Small intestine (tissue), 7 donors: ENCODE measurements around the gene TCF20. TPM values are rescaled to one million over a fixed set of nuclear protein-coding genes. Genes with fewer than 3 reads are reported as not detected.

Experiments used
- DNase-seq, 2 donors: peaks; one replicate each; pipeline versions ENCODE4 v3.0.0 to v3.0.0-alpha.2; 2013
- FAIRE-seq: peaks from 2 replicates; lab custom pipeline; 2012; peaks lifted over from hg19 to GRCh38; lab: Jason Lieb, UNC
- H3K27ac ChIP-seq, 3 donors: one replicate each; pipeline ENCODE4 v1.5.1; 2013; ENCODE audit warnings: low read length in 2 of 3, mild to moderate bottlenecking in 2 of 3, control low read depth in 1 of 3, inconsistent platforms in 1 of 3, low read depth in 1 of 3, moderate library complexity in 1 of 3
- H3K27me3 ChIP-seq, 3 donors: one replicate each; pipeline ENCODE4 v1.6.1; 2013; ENCODE audit warnings: low read length in 3 of 3, inconsistent platforms in 1 of 3; ENCODE audit not compliant: control insufficient read depth in 3 of 3, insufficient read depth in 3 of 3
- H3K36me3 ChIP-seq, 3 donors: one replicate each; pipeline ENCODE4 v1.6.1; 2013; ENCODE audit warnings: low read length in 3 of 3, inconsistent platforms in 1 of 3, low read depth in 1 of 3, mild to moderate bottlenecking in 1 of 3, moderate library complexity in 1 of 3; ENCODE audit not compliant: control insufficient read depth in 3 of 3, insufficient read depth in 2 of 3
- H3K4me1 ChIP-seq, 3 donors: one replicate each; pipeline ENCODE4 v1.6.1; 2013; ENCODE audit warnings: low read length in 2 of 3, inconsistent platforms in 1 of 3, low read depth in 1 of 3, mild to moderate bottlenecking in 1 of 3, moderate library complexity in 1 of 3; ENCODE audit not compliant: control insufficient read depth in 3 of 3, insufficient read depth in 2 of 3
- H3K4me3 ChIP-seq, 3 donors: one replicate each; pipeline ENCODE4 v1.5.1; 2013; ENCODE audit warnings: low read length in 3 of 3, control low read depth in 1 of 3, inconsistent platforms in 1 of 3, low read depth in 1 of 3, mild to moderate bottlenecking in 1 of 3, moderate library complexity in 1 of 3
- H3K9me3 ChIP-seq, 2 donors: one replicate each; pipeline ENCODE4 v1.6.1; 2013; ENCODE audit warnings: low read depth in 1 of 2, low read length in 1 of 2; ENCODE audit not compliant: control insufficient read depth in 2 of 2, insufficient read depth in 1 of 2
- WGBS, 3 donors: extraction: QIAGEN DNeasy Blood & Tissue Kit; methylation state at CpG; one replicate each; pipeline ENCODE4 v1.1.7; 2013; 5-methylcytosine and 5-hydroxymethylcytosine counted together
- polyA plus RNA-seq, 4 donors: library from polyadenylated mRNA; stranded (reverse) in 3 of 4; unstranded in 1 of 4; fragments of 200-250 nt in 3 of 4; fragments of 120-200 nt in 1 of 4; gene quantifications; one replicate each; pipeline versions ENCODE4 v1.2.1 to v1.2.3, GENCODE V29; 2013
- donor health status: healthy with polysubstance abuse.
- donor health status: control.
- donor health status: control.
- donor health status: Bipolar disorder and iron deficiency.
- donor health status: healthy.

The TCF20 gene
- polyA plus RNA-seq, 4 donors, result 6.2 to 32.0 (median 13.5) TPM

- Histone ChIP-seq H3K36me3 (no peaks in the 10 kb centered on the region), H3K27ac (no peak overlapping the region), H3K9me3 (no peaks in the 10 kb centered on the region), H3K27me3 (no peaks in the 10 kb centered on the region), H3K4me1 (peaks cover 0 to 5% (median 2%) of the 10 kb centered on the region in 3 donors), H3K4me3 (no peak overlapping the region)
- FAIRE-seq (no peak), DNase-seq (no peak)
- WGBS, 3 donors, result 85 to 91% (median 89%) methylated on average over 5 of the region's 5 CpGs
Measured at GRCh38 chr22:42256930-42257329, 13.5 kb downstream of the TCF20 start.

DNA sequence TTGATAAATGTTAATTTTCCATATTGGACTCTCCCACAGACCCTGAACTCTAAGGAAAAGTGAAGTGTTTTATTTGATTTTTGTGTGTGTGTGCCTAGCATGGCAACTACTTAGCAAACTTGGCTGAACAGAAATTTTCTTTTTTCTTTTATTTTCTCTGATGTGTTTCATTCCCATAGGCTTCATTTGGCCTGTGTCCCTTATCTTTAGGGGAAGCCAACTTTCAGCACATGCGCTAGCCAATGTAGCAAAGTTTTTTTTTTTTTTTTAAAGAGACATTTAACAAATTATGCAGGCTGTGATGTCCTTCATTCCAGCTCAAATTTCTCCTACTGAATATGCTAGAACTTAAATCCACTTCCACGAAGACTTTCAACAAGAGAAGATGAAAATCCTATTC, 14.2 kb downstream of the TCF20 start:
- Histone ChIP-seq H3K27ac (no peak overlapping the region), H3K27me3 (no peaks in the 10 kb centered on the region), H3K9me3 (no peaks in the 10 kb centered on the region), H3K36me3 (no peaks in the 10 kb centered on the region), H3K4me3 (no peak overlapping the region), H3K4me1 (peaks cover 0 to 5% (median 2%) of the 10 kb centered on the region in 3 donors)
- FAIRE-seq (no peak), DNase-seq (no peak)
- WGBS, 3 donors, result 62 to 71% (median 64%) methylated on average over 2 of the region's 2 CpGs

DNA sequence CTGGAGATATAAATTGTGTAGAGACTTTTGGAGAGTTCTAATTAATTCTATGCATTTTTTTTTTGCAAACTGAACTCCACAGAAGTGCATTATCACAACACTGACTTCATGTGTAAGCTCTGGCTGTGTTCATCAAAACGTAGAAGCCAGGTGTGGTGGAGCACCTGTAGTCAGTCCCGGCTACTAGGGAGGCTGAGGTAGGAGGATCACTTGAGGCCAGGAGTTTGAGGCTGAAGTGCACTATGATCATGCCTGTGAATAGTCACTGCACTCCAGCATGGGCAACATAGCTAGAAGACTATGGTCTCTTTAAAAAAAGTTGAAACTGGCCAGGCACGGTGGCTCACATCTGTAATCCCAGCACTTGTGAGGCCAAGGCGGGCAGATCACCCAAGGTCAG, 20.6 kb downstream of the TCF20 start:
- Histone ChIP-seq H3K4me3 (no peak overlapping the region), H3K27ac (peak overlapping the region in 1 of 3 donors; percentile 46), H3K9me3 (no peaks in the 10 kb centered on the region), H3K36me3 (peaks cover 0 to 8% (median 0%) of the 10 kb centered on the region in 3 donors), H3K4me1 (peaks cover 0 to 22% (median 2%) of the 10 kb centered on the region in 3 donors), H3K27me3 (no peaks in the 10 kb centered on the region)
- WGBS, 3 donors, result 74 to 87% (median 82%) methylated on average over 4 of the region's 4 CpGs
- DNase-seq (no peak), FAIRE-seq (no peak)

GRCh38 chr22:42248995-42249394, 21.5 kb downstream of the TCF20 start:
- H3K36me3 ChIP-seq, result peaks cover 0 to 12% (median 0%) of the 10 kb centered on the region in 3 donors
- H3K9me3 ChIP-seq, result no peaks in the 10 kb centered on the region
- 36 to 89% (median 47%) methylated on average over 1 of the region's 1 CpG for WGBS, 3 donors
- FAIRE-seq (no peak), DNase-seq (peak in 1 of 2 donors; percentile 51)
- H3K4me3 ChIP-seq, result no peak overlapping the region
- H3K27me3 ChIP-seq, result no peaks in the 10 kb centered on the region
- peaks cover 0 to 17% (median 0%) of the 10 kb centered on the region in 3 donors for H3K4me1 ChIP-seq
- peak overlapping the region in 1 of 3 donors; percentile 39 for H3K27ac ChIP-seq

DNA sequence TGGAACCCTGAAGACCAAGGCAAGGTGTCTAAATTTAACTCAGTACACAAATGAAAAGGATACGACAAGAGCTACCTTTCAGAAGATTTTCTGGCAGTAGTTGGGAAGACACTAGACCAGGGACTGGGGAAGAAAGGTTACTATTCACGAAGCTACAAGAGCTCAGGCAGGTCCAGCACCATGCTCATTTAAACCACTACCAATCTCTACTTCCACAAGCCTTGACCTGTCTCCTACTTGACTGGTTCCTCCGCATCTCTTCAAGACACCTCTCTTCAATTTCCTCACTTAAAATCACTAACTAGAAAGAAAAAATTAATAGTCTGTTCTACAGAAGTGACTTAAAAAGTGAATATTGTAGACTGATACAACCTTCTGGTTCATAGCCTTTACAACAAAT, 22.9 kb downstream of the TCF20 start:
- Histone ChIP-seq H3K36me3 (peaks cover 0 to 16% (median 0%) of the 10 kb centered on the region in 3 donors), H3K27me3 (no peaks in the 10 kb centered on the region), H3K4me3 (no peak overlapping the region), H3K4me1 (peaks cover 0 to 17% (median 0%) of the 10 kb centered on the region in 3 donors), H3K27ac (no peak overlapping the region), H3K9me3 (peaks cover 0 to 2% of the 10 kb centered on the region in 2 donors)
- DNase-seq, result no peak
- FAIRE-seq, result no peak
- WGBS, 3 donors, result 88 to 95% (median 90%) methylated on average over 3 of the region's 3 CpGs

- no peaks in the 10 kb centered on the region for H3K27me3 ChIP-seq
- peaks cover 0 to 6% (median 0%) of the 10 kb centered on the region in 3 donors for H3K4me1 ChIP-seq
- peaks cover 0 to 30% (median 0%) of the 10 kb centered on the region in 3 donors for H3K36me3 ChIP-seq
- FAIRE-seq (no peak), DNase-seq (no peak)
- no peak overlapping the region for H3K27ac ChIP-seq
- peaks cover 0 to 12% of the 10 kb centered on the region in 2 donors for H3K9me3 ChIP-seq
- H3K4me3 ChIP-seq, result no peak overlapping the region
Measured at GRCh38 chr22:42243802-42244060, 26.7 kb downstream of the TCF20 start.

DNA sequence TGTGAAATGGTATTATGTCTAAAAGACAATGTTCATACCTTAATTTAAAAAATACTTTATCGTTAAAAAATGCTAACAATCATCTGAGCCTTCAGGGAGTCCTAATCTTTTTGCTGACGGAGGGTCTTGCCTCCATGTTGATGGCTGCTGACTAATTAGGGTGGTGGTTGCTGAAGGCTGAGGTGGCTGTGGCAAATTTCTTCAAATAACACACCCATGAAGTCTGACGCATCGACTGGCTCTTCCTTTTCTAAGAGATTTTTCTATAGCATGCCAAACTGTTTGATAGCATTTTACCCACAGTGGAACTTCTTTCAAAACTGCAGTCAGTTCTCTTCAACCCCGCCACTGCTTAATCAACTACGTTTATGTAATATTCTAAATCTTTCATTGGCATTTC, 33.6 kb downstream of the TCF20 start:
- Histone ChIP-seq H3K9me3 (peaks cover 0 to 25% of the 10 kb centered on the region in 2 donors), H3K4me1 (no peaks in the 10 kb centered on the region), H3K27ac (no peak overlapping the region), H3K4me3 (no peak overlapping the region), H3K27me3 (no peaks in the 10 kb centered on the region), H3K36me3 (peaks cover 0 to 11% (median 0%) of the 10 kb centered on the region in 3 donors)
- WGBS, 3 donors, result 95 to 98% (median 96%) methylated on average over 6 of the region's 6 CpGs
- FAIRE-seq (no peak), DNase-seq (no peak)

- Histone ChIP-seq H3K27me3 (no peaks in the 10 kb centered on the region), H3K4me3 (no peak overlapping the region), H3K4me1 (no peaks in the 10 kb centered on the region), H3K36me3 (peaks cover 0 to 9% (median 0%) of the 10 kb centered on the region in 3 donors), H3K27ac (no peak overlapping the region), H3K9me3 (peaks cover 0 to 25% of the 10 kb centered on the region in 2 donors)
- FAIRE-seq (no peak), DNase-seq (no peak)
- WGBS, 3 donors, result 96 to 98% (median 97%) methylated on average over 4 of the region's 4 CpGs
Measured at GRCh38 chr22:42236268-42236667, 34.2 kb downstream of the TCF20 start.

DNA sequence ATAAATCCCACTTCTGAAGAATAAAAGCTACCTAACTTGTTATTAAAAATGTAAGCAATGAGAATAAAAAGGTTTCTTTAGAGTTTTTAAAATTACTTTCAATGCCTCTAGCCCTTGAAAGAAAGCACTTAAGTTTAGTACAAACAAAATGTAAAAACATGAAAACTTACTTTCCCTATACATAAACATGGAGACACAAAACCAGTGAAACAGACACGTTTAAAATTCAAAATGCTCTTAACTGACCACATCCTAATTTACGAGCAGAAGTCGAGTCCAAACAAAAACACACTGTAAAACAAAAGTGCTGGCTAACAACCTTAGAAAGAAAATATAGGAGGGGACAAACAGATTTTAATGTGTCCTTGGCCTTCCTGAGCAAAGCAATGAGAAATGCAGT, 36.6 kb downstream of the TCF20 start:
- no peaks in the 10 kb centered on the region for H3K4me1 ChIP-seq
- no peak for DNase-seq
- 41 to 49% (median 47%) methylated on average over 3 of the region's 3 CpGs for WGBS, 3 donors
- H3K27me3 ChIP-seq, result no peaks in the 10 kb centered on the region
- H3K27ac ChIP-seq, result no peak overlapping the region
- H3K36me3 ChIP-seq, result peaks cover 0 to 5% (median 0%) of the 10 kb centered on the region in 3 donors
- H3K4me3 ChIP-seq, result no peak overlapping the region
- peaks cover 0 to 17% of the 10 kb centered on the region in 2 donors for H3K9me3 ChIP-seq
- no peak for FAIRE-seq
